GM08714 (cell line): ENCODE measurements around the gene ZNF746.

ENCODE experiments used
- H3K4me3 ChIP-seq: fragments of 200-500 bp; sonication (Bioruptor generic); 2 replicates; pipeline ENCODE4 v1.5.1; 2014; ENCODE audit warnings: mild to moderate bottlenecking, low read length, inconsistent platforms
- ZNF274 ChIP-seq: IDR thresholded peaks from 2 replicates; pipeline ENCODE4 v1.6.1; 2012; ENCODE audit warnings: mild to moderate bottlenecking, low read depth, low read length

Gene ZNF746

GRCh38 chr7:149497467-149498261 is at the start of gene ZNF746:
TSS of gene ZNF746 (minus strand) at chr7:149497809. CDS start at chr7:149497536, 273 bp downstream.
- H3K4me3 ChIP-seq: peak within 1 kb of the TSS; percentile 83
- TF ChIP-seq ZNF274: no peak

GRCh38 chr7:149547126-149547525 is 49.5 kb upstream of the ZNF746 start:
- no peak overlapping the region for H3K4me3 ChIP-seq
- TF ChIP-seq ZNF274: no peak

GRCh38 chr7:149546331-149546730 is 48.7 kb upstream of the ZNF746 start:
- TF ChIP-seq ZNF274: no peak
- H3K4me3 ChIP-seq: no peak overlapping the region

- TF ChIP-seq ZNF274: no peak
- no peak overlapping the region for H3K4me3 ChIP-seq
These were observed 46.4 kb upstream of the ZNF746 start for GRCh38 chr7:149544028-149544427.

GRCh38 chr7:149532654-149533053 is 35.0 kb upstream of the ZNF746 start:
- no peak overlapping the region for H3K4me3 ChIP-seq
- no peak for TF ChIP-seq ZNF274

GRCh38 chr7:149529136-149529718 is 31.6 kb upstream of the ZNF746 start:
- no peak for TF ChIP-seq ZNF274
- no peak overlapping the region for H3K4me3 ChIP-seq

GRCh38 chr7:149527414-149527813 is 29.8 kb upstream of the ZNF746 start:
- H3K4me3 ChIP-seq: no peak overlapping the region
- TF ChIP-seq ZNF274: no peak

- no peak overlapping the region for H3K4me3 ChIP-seq
- TF ChIP-seq ZNF274: no peak
These were observed 27.7 kb upstream of the ZNF746 start for GRCh38 chr7:149525280-149525679.

GRCh38 chr7:149524394-149524793 is 26.8 kb upstream of the ZNF746 start:
- H3K4me3 ChIP-seq: no peak overlapping the region
- no peak for TF ChIP-seq ZNF274

GRCh38 chr7:149510248-149510647 is 12.6 kb upstream of the ZNF746 start:
- H3K4me3 ChIP-seq: no peak overlapping the region
- no peak for TF ChIP-seq ZNF274

GRCh38 chr7:149509774-149510173 is 12.2 kb upstream of the ZNF746 start:
- TF ChIP-seq ZNF274: no peak
- no peak overlapping the region for H3K4me3 ChIP-seq

- no peak overlapping the region for H3K4me3 ChIP-seq
- TF ChIP-seq ZNF274: no peak
These were observed 7.9 kb upstream of the ZNF746 start for GRCh38 chr7:149505551-149505950.

- no peak for TF ChIP-seq ZNF274
- no peak overlapping the region for H3K4me3 ChIP-seq
These were observed 4.0 kb upstream of the ZNF746 start for GRCh38 chr7:149501651-149502050.

GRCh38 chr7:149500910-149501309 is 3.3 kb upstream of the ZNF746 start:
- no peak overlapping the region for H3K4me3 ChIP-seq
- TF ChIP-seq ZNF274: no peak

- H3K4me3 ChIP-seq: no peak overlapping the region
- no peak for TF ChIP-seq ZNF274
These were observed 2.6 kb upstream of the ZNF746 start for GRCh38 chr7:149500201-149500600.
